MM.1S (cell line): ENCODE results near the gene RTN4R.

ENCODE experiments used
- DNase-seq: peaks from one replicate; pipeline ENCODE4 v3.0.0-alpha.2; 2015
- H2AFZ ChIP-seq: fragments of 300-600 bp; sonication (generic); 2 replicates; pipeline ENCODE4 v1.6.0; 2016; ENCODE audit warnings: antibody characterized with exemption, low read length
- H3F3A ChIP-seq: fragments of 300-600 bp; sonication (generic); 2 replicates; pipeline ENCODE4 v1.6.1; 2016; ENCODE audit warnings: mild to moderate bottlenecking, antibody characterized with exemption, low read length, moderate library complexity, mixed read lengths; ENCODE audit not compliant: insufficient read depth
- H3K27ac ChIP-seq: fragments of 300-600 bp; sonication (generic); 2 replicates; pipeline ENCODE4 v1.5.1; 2016; ENCODE audit warnings: mild to moderate bottlenecking, low read length
- H3K27me3 ChIP-seq: fragments of 300-600 bp; sonication (generic); replicated peaks from 2 replicates; pipeline ENCODE4 v1.6.0; 2016; ENCODE audit warnings: low read length; ENCODE audit not compliant: insufficient read depth
- H3K36me3 ChIP-seq: fragments of 300-600 bp; sonication (generic); replicated peaks from 2 replicates; pipeline ENCODE4 v1.6.1; 2016; ENCODE audit warnings: mild to moderate bottlenecking, low read length, mixed read lengths; ENCODE audit not compliant: insufficient read depth
- H3K4me1 ChIP-seq: fragments of 300-600 bp; sonication (generic); 2 replicates; pipeline ENCODE4 v1.6.1; 2016; ENCODE audit warnings: low read length, mixed read lengths
- H3K4me2 ChIP-seq: fragments of 300-600 bp; sonication (generic); 2 replicates; pipeline ENCODE4 v1.6.0; 2016; ENCODE audit warnings: low read depth, low read length
- H3K4me3 ChIP-seq: fragments of 300-600 bp; sonication (generic); 2 replicates; pipeline ENCODE4 v1.5.1; 2016; ENCODE audit warnings: low read length, mixed read lengths
- H3K79me2 ChIP-seq: fragments of 300-600 bp; sonication (generic); 2 replicates; pipeline ENCODE4 v1.6.1; 2016; ENCODE audit warnings: mixed run types, low read length, mixed read lengths
- H3K9ac ChIP-seq: fragments of 300-600 bp; sonication (generic); 2 replicates; pipeline ENCODE4 v1.6.1; 2016; ENCODE audit warnings: low read length, mixed read lengths
- H3K9me2 ChIP-seq: fragments of 300-600 bp; sonication (generic); replicated peaks from 2 replicates; pipeline ENCODE4 v1.6.1; 2016; ENCODE audit warnings: mild to moderate bottlenecking, low read length, mixed read lengths; ENCODE audit not compliant: insufficient read depth
- H3K9me3 ChIP-seq: fragments of 300-600 bp; sonication (generic); replicated peaks from 2 replicates; pipeline ENCODE4 v1.6.1; 2016; ENCODE audit warnings: mild to moderate bottlenecking, low read length, mixed read lengths; ENCODE audit not compliant: insufficient read depth
- H4K20me1 ChIP-seq: fragments of 300-600 bp; sonication (generic); 2 replicates; pipeline ENCODE4 v1.6.1; 2016; ENCODE audit warnings: mild to moderate bottlenecking, low read length, moderate library complexity, mixed read lengths; ENCODE audit not compliant: insufficient read depth
- CTCF ChIP-seq: fragments of 300-600 bp; sonication (generic); IDR thresholded peaks from 2 replicates; pipeline ENCODE4 v1.5.1; 2016; ENCODE audit warnings: antibody characterized with exemption, low read length, mixed read lengths
- EZH2 ChIP-seq: fragments of 300-600 bp; sonication (generic); optimal IDR thresholded peaks from 2 replicates; pipeline ENCODE3; 2017; ENCODE audit warnings: low read depth, mild to moderate bottlenecking, antibody characterized with exemption, low read length, mixed read lengths
- EZH2phosphoT487 ChIP-seq: fragments of 300-600 bp; sonication (generic); IDR thresholded peaks from 2 replicates; pipeline ENCODE4 v1.6.1; 2018; ENCODE audit warnings: antibody characterized with exemption, low read length

Gene RTN4R

GRCh38 chr22:20197407-20198030 is 70.6 kb downstream of the RTN4R start:
- Histone ChIP-seq H3K4me3 (no peak overlapping the region), H3K9me2 (no peaks in the 10 kb centered on the region), H3K79me2 (no peaks in the 10 kb centered on the region), H3K9ac (no peak overlapping the region), H2AFZ (no peak overlapping the region), H3K27me3 (peaks cover 97% of the 10 kb centered on the region), H3K4me1 (no peaks in the 10 kb centered on the region), H3F3A (no peaks in the 10 kb centered on the region), H3K4me2 (no peak overlapping the region), H3K36me3 (no peaks in the 10 kb centered on the region), H3K9me3 (no peaks in the 10 kb centered on the region), H4K20me1 (no peaks in the 10 kb centered on the region), H3K27ac (no peak overlapping the region)
- DNase-seq = no peak
- no peak for TF ChIP-seq EZH2
- no peak for TF ChIP-seq EZH2phosphoT487
- TF ChIP-seq CTCF = no peak

DNA sequence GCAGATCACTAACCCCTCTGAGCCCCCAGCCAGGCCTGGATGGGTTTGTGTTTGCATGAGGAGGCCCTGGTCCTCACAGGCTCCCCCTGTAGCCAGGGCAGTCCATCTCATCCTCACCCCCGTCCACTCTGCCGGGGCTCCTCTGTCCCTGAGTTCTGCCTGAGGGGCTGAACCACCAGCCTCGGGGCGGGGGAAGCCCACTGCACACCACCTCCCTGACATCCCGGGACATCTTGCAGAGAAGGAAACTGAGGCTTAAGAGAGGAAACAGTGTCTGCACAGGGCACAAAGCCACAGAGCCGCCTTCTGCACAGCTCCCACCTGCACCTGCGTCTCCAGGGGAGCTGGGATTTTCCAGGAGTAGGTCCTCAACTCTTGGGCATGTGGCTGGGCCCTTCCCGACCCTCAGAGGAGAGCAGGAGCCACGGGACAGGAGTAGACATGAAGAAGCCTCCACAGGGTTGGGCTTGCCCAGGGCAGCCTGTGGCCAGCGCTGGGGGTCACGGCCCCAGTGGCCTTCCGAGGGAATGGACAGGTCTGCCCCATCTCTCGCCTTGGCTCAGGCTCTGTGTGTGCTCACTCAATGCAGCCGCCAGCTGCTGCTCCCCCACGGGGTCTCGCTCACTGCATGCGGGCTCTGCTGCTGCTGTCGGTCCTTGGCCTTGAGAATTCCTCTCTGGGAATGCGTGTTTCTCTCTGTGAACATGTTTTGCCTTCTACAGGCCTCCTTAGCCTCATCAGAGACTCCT is 71.8 kb downstream of the RTN4R start:
- H3K27me3 ChIP-seq = peaks cover 98% of the 10 kb centered on the region
- no peaks in the 10 kb centered on the region for H3K4me1 ChIP-seq
- no peaks in the 10 kb centered on the region for H3K36me3 ChIP-seq
- H3K9me2 ChIP-seq = no peaks in the 10 kb centered on the region
- no peaks in the 10 kb centered on the region for H3F3A ChIP-seq
- no peaks in the 10 kb centered on the region for H3K79me2 ChIP-seq
- TF ChIP-seq EZH2phosphoT487 (no peak), CTCF (no peak), EZH2 (no peak)
- H3K4me3 ChIP-seq = no peak overlapping the region
- H3K9ac ChIP-seq = no peak overlapping the region
- no peaks in the 10 kb centered on the region for H4K20me1 ChIP-seq
- no peak overlapping the region for H3K27ac ChIP-seq
- H3K4me2 ChIP-seq = no peak overlapping the region
- H3K9me3 ChIP-seq = no peaks in the 10 kb centered on the region
- DNase-seq = no peak
- H2AFZ ChIP-seq = no peak overlapping the region

- Histone ChIP-seq H3K27ac (no peak overlapping the region), H2AFZ (no peak overlapping the region), H3K4me2 (no peak overlapping the region), H3K79me2 (no peaks in the 10 kb centered on the region), H3K4me3 (no peak overlapping the region), H3F3A (no peaks in the 10 kb centered on the region), H3K9me2 (no peaks in the 10 kb centered on the region), H3K9ac (no peak overlapping the region), H3K27me3 (peaks cover 98% of the 10 kb centered on the region), H3K36me3 (no peaks in the 10 kb centered on the region), H4K20me1 (no peaks in the 10 kb centered on the region), H3K9me3 (no peaks in the 10 kb centered on the region), H3K4me1 (no peaks in the 10 kb centered on the region)
- no peak for DNase-seq
- TF ChIP-seq EZH2 = no peak
- TF ChIP-seq CTCF = no peak
- TF ChIP-seq EZH2phosphoT487 = no peak
Measured at GRCh38 chr22:20194681-20195593, 73.2 kb downstream of the RTN4R start.
